Subcutaneous adipose tissue (tissue), 4 donors: Measurements from ENCODE around the gene PRTFDC1. TPM values are rescaled to one million over a fixed set of nuclear protein-coding genes. Genes with fewer than 3 reads are reported as not detected.

Experiments used
- total RNA-seq, 4 donors: library from RNA; depleted of rRNA; stranded (reverse); fragments of >200 nt; gene quantifications; one replicate each; pipeline ENCODE4 v1.1.0, GENCODE V29; 2016
- TF ChIP-seq, protein P1 (sequence below): fragments of 450-650 bp; IDR thresholded peaks from one replicate; pipeline ENCODE4 v1.5.1; 2016; ENCODE audit warnings: low read depth, mild to moderate bottlenecking, control low read depth, antibody characterized with exemption, moderate library complexity

The PRTFDC1 gene
- total RNA-seq, 4 donors from 2014 or later = 2.4 to 2.8 (median 2.7) TPM

DNA sequence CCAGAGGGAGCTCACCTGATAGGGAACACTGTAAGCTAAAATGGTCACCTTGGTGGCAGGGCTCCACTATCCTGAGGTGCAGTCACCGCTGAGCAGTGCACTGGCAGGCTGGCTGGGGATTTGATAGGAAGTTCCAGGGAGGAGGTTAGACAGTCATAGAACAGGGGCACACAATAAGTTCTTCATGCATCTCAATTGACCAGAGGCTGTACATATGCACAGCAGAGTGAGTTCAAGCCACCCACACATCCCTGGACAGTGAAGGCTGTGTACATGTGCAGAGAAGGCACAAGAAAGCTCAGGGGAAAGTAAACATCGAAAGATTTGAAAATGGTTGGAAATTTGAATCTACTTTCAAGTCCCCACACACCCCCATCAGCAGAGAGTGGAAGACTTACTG is 13.9 kb downstream of the PRTFDC1 start:
- TF ChIP-seq, protein P1, sequence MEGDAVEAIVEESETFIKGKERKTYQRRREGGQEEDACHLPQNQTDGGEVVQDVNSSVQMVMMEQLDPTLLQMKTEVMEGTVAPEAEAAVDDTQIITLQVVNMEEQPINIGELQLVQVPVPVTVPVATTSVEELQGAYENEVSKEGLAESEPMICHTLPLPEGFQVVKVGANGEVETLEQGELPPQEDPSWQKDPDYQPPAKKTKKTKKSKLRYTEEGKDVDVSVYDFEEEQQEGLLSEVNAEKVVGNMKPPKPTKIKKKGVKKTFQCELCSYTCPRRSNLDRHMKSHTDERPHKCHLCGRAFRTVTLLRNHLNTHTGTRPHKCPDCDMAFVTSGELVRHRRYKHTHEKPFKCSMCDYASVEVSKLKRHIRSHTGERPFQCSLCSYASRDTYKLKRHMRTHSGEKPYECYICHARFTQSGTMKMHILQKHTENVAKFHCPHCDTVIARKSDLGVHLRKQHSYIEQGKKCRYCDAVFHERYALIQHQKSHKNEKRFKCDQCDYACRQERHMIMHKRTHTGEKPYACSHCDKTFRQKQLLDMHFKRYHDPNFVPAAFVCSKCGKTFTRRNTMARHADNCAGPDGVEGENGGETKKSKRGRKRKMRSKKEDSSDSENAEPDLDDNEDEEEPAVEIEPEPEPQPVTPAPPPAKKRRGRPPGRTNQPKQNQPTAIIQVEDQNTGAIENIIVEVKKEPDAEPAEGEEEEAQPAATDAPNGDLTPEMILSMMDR = no peak

DNA sequence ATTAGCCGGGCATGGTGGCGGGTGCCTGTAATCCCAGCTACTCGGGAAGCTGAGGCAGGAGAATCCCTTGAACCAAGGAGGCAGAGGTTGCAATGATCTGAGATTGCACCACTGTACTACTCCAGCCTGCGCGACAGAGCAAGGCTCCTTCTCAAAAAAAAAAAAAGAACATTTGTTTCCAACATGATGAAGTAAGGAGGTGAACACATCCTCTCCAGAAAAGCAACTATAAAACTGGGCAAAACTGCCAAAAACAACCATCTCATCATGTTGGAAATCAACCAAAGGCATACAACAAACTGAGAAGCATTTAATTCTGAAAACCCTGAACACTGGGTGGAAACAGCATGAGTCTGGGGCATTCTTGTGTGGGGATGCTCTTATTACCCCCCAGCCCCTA is 14.3 kb downstream of the PRTFDC1 start:
- TF ChIP-seq, protein P1 = no peak

- TF ChIP-seq, protein P1 = no peak
These were observed 16.7 kb downstream of the PRTFDC1 start for GRCh38 chr10:24935504-24936292.

- TF ChIP-seq, protein P1 = no peak
These were observed 21.2 kb downstream of the PRTFDC1 start for GRCh38 chr10:24931236-24931635.

GRCh38 chr10:24930427-24930826 is 22.0 kb downstream of the PRTFDC1 start:
- TF ChIP-seq, protein P1 = no peak

DNA sequence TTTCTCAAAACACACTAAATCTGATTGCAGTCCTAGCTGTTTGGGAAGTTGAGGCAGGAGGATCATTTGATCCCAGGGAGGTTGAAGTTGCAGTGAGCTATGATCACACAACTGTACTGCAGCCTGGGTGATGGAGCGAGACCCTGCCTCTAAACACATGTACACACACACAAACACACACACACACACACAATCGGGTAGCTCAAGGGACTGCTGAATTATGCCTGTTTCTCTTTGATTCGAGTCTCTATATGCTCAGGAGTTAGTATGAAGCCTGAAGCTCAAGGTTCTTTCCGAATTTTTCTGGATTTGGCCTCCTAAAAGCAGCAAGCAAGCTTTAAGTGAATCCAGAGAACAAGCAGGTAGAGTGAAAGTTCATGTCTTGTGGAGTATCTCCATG is 22.5 kb downstream of the PRTFDC1 start:
- TF ChIP-seq, protein P1 = no peak

DNA sequence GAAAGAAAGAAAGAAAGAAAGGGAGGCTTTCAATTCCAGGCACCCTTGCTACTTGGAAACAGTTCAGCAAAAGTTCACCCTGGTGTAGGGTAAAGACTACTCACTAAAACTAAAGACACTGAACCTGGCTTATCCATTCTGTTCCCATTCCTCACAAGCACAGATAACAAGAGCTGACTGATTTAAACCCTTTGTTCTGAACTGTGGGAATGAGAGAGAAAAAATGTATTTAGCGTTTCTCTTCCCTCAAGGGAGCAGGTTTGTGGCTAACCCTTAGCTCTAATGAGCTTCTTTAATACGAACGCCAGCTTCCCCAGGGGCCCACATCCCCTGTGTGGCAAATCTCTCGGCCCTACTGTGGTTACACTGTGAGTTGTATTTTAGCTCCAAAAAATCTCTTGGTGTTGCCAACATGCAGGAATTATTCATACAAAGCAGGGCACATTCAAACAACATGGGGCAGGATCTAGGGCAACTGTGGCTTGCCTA is 23.3 kb downstream of the PRTFDC1 start:
- TF ChIP-seq, protein P1 = no peak
